ENCODE data around the gene BPNT1. TPM values are rescaled to one million over a fixed set of nuclear protein-coding genes. Genes with fewer than 3 reads are reported as not detected.
A peak's percentile ranks its signal among the peaks of the same experiment; 100 is the strongest.

Gene BPNT1
- total and polyA plus RNA-seq, 2 of the 13 experiments (the other 11 are each of a cell fraction or from before 2014, with no cell fraction given) = 35.2 to 43.9 TPM

- TF ChIP-seq HOMEZ (CRISPR knock-in tag; IDR thresholded peaks at IDR 0.05; ENCODE audit: low read depth) (0 out of 2 replicates have a peak, but pooled peaks have one; percentile 47), FLYWCH1 (CRISPR knock-in tag; IDR thresholded peaks at IDR 0.05) (no peak; the same call in 1 of the 2 replicates), ZNF577 (CRISPR knock-in tag; IDR thresholded peaks at IDR 0.05; ENCODE audit: borderline replicate concordance, low read depth) (no peak), PITX1 (CRISPR knock-in tag; IDR thresholded peaks at IDR 0.05) (peak; percentile 74), SMARCC2 (IDR thresholded peaks at IDR 0.05) (no peak), ZNF616 (CRISPR knock-in tag; IDR thresholded peaks at IDR 0.05; ENCODE audit: low read depth) (no peak), ZFP36L1 (CRISPR knock-in tag; IDR thresholded peaks at IDR 0.05) (0 out of 2 replicates have a peak, but pooled peaks have one; percentile 34), NFATC3 (CRISPR knock-in tag; IDR thresholded peaks at IDR 0.05) (no peak), HHEX (CRISPR knock-in tag; IDR thresholded peaks at IDR 0.05) (no peak), ZNF510 (CRISPR knock-in tag; IDR thresholded peaks at IDR 0.05; ENCODE audit: low read depth) (0 out of 2 replicates have a peak, but pooled peaks have one; percentile 65), BRF2 (CRISPR knock-in tag; IDR thresholded peaks at IDR 0.05) (no peak), ZNF33B (CRISPR knock-in tag; IDR thresholded peaks at IDR 0.05) (0 out of 2 replicates have a peak, but pooled peaks have one; percentile 56)
- TF ChIP-seq, protein P1, sequence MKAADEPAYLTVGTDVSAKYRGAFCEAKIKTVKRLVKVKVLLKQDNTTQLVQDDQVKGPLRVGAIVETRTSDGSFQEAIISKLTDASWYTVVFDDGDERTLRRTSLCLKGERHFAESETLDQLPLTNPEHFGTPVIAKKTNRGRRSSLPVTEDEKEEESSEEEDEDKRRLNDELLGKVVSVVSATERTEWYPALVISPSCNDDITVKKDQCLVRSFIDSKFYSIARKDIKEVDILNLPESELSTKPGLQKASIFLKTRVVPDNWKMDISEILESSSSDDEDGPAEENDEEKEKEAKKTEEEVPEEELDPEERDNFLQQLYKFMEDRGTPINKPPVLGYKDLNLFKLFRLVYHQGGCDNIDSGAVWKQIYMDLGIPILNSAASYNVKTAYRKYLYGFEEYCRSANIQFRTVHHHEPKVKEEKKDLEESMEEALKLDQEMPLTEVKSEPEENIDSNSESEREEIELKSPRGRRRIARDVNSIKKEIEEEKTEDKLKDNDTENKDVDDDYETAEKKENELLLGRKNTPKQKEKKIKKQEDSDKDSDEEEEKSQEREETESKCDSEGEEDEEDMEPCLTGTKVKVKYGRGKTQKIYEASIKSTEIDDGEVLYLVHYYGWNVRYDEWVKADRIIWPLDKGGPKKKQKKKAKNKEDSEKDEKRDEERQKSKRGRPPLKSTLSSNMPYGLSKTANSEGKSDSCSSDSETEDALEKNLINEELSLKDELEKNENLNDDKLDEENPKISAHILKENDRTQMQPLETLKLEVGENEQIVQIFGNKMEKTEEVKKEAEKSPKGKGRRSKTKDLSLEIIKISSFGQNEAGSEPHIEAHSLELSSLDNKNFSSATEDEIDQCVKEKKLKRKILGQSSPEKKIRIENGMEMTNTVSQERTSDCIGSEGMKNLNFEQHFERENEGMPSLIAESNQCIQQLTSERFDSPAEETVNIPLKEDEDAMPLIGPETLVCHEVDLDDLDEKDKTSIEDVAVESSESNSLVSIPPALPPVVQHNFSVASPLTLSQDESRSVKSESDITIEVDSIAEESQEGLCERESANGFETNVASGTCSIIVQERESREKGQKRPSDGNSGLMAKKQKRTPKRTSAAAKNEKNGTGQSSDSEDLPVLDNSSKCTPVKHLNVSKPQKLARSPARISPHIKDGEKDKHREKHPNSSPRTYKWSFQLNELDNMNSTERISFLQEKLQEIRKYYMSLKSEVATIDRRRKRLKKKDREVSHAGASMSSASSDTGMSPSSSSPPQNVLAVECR (CRISPR knock-in tag; IDR thresholded peaks at IDR 0.05; ENCODE audit: borderline replicate concordance) = peak; percentile 62; the same call in 1 of the 2 replicates
- TF ChIP-seq, protein P2, sequence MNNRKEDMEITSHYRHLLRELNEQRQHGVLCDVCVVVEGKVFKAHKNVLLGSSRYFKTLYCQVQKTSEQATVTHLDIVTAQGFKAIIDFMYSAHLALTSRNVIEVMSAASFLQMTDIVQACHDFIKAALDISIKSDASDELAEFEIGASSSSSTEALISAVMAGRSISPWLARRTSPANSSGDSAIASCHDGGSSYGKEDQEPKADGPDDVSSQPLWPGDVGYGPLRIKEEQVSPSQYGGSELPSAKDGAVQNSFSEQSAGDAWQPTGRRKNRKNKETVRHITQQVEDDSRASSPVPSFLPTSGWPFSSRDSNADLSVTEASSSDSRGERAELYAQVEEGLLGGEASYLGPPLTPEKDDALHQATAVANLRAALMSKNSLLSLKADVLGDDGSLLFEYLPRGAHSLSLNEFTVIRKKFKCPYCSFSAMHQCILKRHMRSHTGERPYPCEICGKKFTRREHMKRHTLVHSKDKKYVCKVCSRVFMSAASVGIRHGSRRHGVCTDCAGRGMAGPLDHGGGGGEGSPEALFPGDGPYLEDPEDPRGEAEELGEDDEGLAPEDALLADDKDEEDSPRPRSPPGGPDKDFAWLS (CRISPR knock-in tag; IDR thresholded peaks at IDR 0.05; ENCODE audit: borderline replicate concordance) = no peak
- TF ChIP-seq, protein P3, sequence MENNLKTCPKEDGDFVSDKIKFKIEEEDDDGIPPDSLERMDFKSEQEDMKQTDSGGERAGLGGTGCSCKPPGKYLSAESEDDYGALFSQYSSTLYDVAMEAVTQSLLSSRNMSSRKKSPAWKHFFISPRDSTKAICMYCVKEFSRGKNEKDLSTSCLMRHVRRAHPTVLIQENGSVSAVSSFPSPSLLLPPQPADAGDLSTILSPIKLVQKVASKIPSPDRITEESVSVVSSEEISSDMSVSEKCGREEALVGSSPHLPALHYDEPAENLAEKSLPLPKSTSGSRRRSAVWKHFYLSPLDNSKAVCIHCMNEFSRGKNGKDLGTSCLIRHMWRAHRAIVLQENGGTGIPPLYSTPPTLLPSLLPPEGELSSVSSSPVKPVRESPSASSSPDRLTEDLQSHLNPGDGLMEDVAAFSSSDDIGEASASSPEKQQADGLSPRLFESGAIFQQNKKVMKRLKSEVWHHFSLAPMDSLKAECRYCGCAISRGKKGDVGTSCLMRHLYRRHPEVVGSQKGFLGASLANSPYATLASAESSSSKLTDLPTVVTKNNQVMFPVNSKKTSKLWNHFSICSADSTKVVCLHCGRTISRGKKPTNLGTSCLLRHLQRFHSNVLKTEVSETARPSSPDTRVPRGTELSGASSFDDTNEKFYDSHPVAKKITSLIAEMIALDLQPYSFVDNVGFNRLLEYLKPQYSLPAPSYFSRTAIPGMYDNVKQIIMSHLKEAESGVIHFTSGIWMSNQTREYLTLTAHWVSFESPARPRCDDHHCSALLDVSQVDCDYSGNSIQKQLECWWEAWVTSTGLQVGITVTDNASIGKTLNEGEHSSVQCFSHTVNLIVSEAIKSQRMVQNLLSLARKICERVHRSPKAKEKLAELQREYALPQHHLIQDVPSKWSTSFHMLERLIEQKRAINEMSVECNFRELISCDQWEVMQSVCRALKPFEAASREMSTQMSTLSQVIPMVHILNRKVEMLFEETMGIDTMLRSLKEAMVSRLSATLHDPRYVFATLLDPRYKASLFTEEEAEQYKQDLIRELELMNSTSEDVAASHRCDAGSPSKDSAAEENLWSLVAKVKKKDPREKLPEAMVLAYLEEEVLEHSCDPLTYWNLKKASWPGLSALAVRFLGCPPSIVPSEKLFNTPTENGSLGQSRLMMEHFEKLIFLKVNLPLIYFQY (CRISPR knock-in tag; IDR thresholded peaks at IDR 0.05; ENCODE audit: borderline replicate concordance) = peak; percentile 47; the same call in 1 of the 2 replicates
These were observed at the start of gene BPNT1 (continued) for GRCh38 chr1:220089650-220090556.

Measured in HepG2 (cell line).